HG02885 (cell line): Measurements from ENCODE around the gene EVC2.
"Not testable (repeated sequence)": the region's sequence is repeated elsewhere in the genome, so short reads cannot be mapped to it uniquely, and the experiment has no call there.

ENCODE experiments used
- ATAC-seq: cut with Tn5 transposase; IDR thresholded peaks from one replicate; pipeline ENCODE4 v1.9.1; 2021; ENCODE audit warnings: mild to moderate bottlenecking; ENCODE audit not compliant: unreplicated experiment, poor library complexity

The EVC2 gene

DNA sequence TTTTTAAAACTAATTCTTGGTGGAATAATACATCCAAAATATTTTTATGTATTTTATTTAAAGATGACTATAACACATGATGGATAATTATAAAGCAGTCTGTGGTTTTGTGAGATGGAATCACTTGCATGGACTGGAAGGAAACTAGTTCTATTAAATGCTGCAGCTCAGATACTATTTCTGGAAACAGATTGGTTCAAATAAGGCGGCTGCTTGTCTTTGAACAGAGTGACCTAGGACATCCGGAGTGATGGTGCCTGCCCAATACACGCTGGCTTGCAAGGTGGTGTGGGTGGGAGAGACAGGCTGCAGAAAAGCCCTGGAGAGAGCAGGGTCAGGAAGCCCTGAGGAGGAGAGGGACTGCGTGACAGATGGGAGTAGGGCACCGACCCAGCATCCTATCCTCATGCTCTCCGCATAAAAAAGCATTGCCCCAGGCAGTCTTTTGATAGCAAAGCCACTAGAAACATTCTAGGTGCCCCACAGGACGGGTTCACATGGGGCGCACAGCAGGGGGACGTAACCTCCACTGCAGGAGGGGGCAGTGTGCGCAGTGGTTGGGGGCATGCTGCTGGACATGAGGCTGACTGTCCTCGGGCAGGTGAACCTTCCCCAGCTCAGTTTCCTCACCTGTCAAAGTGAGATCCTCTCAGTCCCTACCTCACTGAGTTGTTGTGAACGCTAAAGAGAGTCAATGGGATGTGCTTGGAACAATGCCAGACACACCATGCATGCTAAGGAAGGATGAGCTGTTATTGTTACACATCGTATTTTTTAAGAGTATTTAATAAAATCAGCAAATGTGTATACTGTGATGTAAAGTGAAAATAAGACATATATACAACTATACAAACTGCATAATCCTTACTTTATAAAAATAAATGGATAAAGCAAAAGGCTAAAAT, 71.3 kb downstream of the EVC2 start:
- no peak for ATAC-seq

DNA sequence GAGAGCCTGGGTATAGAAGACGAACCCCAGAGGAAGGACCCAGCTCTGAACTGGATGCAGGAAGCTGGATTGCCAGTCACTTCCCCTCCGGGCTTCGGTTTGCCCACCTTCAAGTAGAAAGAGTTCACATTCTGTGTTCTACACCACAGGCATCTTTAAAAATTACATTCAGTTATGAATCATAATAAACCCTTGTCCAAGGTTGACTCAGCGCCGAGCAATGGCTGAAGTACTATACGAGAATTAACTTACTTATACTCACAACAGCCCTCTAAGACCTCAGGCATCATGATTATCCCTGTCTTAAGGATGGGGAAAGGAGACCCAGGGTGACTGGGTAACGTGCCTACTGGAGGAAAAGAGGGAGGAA, 72.5 kb downstream of the EVC2 start:
- no peak for ATAC-seq

GRCh38 chr4:5632571-5632970, 75.8 kb downstream of the EVC2 start:
- ATAC-seq: no peak

DNA sequence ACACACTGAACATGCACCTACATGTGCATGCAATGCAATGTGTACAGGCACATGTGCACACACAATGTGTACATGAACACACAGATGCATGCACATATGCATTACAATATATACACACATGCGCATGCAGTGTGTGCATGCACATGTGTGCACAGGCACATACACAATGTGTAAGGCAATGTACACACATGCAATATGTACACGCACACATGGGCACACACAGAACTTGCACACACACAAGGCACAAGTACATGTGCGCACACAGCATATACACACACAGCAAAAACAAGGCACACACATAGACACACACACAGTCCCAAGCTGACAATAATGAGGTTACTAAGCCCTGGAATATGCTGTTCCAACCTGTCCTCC, 76.3 kb downstream of the EVC2 start:
- no peak for ATAC-seq

DNA sequence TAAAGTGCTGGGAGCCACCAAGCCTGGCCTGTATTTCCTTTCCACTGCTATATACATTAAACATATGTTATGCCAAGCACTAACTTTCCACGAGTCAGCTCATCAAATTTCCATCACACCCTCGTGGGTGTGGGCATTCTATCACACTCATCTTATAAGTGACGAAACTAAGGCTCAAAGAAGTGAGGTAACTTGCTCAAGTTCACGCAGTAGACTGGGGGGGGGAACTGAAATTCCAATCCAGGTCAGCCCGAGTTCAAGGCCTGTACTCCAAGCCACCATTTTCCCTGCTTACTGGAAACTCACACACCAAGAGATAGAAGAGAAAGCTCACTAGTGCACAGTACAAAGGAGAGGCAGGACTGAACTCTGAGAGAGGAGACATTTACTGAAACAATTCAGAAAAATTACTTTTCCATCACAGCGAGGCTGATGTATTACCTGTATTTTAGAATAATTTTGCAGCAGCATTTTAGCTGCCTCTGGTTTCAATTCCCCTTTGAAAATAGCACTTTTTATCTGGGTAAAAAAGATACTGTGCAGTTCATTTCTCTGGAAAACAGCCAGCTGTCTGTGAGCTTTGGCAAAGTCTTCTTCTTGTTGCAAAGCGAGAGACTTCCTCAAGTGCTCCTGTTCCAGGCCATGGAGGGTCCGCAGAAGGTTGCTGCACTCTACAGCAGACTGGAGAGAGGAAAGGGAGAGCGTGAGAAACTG, 76.8 kb downstream of the EVC2 start:
- ATAC-seq: no peak

DNA sequence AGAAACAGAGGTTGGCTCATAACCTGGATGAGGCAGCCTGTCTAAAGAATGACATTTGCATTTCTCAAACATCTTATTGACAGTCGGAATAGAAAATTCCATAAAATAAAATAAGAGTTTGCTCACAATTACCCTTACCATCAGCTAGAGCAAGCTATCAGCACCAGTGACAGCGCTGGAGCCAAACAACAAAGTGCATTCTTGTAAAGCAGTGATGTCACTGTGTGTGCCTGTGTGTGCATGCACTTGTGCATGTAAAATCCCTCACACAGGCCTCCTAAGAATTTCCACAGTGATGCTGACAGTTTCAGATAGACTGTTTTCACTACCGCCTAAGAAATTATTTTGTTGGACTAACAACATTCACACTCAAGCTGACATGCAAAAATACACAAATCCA, 77.6 kb downstream of the EVC2 start:
- ATAC-seq: no peak

GRCh38 chr4:5629542-5629941, 78.8 kb downstream of the EVC2 start:
- ATAC-seq: no peak

GRCh38 chr4:5626913-5627312, 81.4 kb downstream of the EVC2 start:
- no peak for ATAC-seq

GRCh38 chr4:5622596-5622995, 85.8 kb downstream of the EVC2 start:
- ATAC-seq: no peak

GRCh38 chr4:5619913-5620625, 88.3 kb downstream of the EVC2 start:
- no peak for ATAC-seq

DNA sequence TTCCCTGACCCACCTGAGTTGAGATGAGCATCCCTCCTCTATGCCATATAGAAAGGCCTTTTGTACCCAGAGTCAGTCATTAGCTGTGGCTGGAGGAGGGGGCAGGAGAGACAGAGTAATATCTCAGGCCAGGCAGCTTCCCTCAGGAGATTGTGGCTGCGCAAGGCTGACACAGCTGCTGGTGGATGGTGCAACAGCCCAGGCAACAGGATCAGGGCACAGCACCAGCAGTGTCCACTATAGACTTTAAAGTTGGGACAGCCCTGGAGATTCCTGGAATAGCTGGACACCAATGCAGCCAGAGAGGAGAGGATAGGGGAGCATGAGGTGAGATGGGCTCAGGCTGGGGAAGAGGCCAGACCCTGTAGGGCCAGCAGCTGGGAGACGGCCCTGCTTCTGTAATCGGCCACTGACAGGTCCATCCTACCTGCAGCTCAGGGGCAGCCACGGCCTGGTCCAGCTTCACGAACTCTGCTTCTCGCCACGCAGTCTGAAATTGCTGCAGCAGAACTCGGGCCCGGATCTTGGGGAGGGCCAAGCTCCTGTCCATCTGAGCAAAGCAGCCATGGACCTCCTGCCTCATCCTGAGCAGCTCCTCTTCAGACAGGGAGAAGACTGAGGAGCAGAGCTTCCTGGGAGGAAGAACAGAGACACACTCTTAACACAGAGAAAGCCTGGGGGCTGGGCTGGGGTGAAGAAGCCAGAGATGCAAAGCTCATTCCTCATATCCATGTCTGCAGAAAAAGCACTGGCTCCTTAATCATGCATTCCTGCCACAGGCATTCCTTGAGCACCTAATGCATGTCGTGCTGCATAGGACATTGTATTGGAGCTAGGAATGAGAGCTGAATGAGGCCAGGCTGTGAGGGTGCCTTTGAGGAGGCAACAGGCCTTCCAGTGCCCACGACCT, 90.1 kb downstream of the EVC2 start:
- ATAC-seq: no peak

GRCh38 chr4:5616331-5616950, 91.9 kb downstream of the EVC2 start:
- ATAC-seq: no peak

DNA sequence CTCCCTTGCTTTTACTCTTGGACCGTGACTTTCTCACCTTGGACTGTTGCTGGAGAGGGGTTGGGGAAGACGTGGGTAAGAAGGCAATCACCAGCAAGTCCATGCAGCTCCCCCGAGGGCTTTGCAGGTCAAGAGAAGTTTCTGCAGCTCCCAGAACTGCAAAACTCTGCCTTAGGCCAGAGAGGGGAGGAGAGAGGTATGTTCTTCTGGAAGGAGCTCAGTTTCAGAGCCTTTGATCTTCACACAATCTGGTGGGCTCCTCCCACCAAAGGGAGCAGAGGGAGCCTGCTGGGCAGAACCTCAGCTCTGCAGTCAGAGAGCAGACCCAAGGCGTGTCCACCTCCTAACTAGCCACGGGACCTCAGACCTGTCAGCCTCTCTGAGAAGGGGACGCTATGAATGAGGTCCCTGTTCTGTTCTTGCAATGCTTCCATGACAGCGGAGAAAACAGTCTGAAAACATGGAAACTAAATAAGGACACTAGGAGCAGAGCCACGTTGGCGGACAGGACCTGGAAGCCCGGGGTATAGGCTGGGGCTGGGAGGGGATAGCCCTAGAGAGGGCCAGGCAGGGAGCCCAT, 92.8 kb downstream of the EVC2 start:
- ATAC-seq: no peak

DNA sequence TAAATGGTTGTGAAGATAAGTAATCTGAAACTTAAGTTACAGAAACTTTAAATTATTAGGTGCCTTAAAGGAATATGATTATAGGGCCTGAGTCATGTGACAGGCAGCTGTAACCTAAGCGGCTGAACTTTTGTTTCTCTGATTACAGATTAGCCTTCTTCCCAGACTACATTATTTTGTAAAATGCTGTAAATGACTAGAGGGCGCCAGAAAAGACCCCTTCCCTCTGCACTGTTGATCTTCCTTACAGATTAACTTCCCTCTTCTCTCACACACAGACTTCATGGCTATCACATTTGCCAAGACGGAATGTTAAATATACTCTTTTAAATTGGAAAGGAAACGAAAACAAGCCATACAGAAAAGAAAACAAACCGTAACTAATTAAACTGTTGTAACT, 96.6 kb downstream of the EVC2 start:
- no peak for ATAC-seq

DNA sequence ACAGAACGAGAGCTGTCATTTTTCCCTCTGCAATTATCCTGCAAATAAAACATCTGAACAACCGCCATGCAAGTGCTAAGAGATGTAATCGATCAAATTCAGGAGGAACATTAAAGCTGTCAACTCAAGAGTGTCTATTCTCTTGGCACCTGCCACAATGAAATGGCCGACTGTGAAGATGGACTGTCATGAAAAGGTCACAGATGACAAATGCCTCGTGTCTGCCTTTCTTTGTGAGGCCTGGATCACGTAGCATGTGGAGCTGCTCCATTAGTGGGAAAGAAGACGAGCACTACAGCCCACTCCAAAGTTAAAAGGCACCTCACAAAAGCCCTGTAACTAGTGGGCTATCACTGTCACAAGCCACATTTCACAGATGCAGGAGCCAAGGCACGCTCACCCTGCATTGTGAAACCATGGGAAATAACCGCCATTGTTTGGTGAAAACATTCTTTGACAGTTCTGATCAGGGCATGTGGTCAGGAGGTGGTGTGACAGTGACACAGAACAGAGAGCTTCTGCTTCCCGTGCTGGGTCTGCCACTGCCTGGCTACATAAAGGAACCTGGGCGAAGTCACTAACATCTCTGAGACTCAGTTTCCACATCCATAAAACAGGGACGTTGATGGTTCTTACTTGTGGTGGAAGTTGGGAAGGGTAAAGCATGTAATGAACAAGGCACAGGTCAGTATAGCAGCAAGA, 98.9 kb downstream of the EVC2 start:
- ATAC-seq: no peak

GRCh38 chr4:5593828-5594227, 114.5 kb downstream of the EVC2 start:
- not testable (repeated sequence) for ATAC-seq

GRCh38 chr4:5592272-5592671, 116.1 kb downstream of the EVC2 start:
- ATAC-seq: no peak

GRCh38 chr4:5589495-5589894, 118.9 kb downstream of the EVC2 start:
- no peak for ATAC-seq

DNA sequence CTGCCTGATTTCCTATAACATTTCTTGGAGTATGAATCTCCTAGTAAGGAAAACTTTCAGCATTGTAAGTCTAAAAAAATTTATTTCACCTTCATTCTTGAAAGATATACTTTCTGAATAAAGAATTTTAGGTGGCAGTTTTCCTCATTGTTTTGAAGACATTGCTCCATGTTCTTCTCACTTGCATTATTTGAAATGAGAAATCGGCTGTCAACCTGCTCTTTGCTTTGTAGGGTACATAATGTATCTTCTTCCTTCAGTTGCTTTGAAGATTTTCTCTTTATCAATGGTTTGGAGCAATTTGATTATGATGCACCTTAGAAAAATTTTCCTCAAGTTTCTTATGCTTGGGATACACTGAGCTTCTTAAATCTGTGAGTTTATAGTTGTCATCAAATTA, 120.3 kb downstream of the EVC2 start:
- ATAC-seq: no peak
